IPS-NIHi7 (cell line): ENCODE measurements around the gene PLCG1.
A peak's percentile ranks its signal among the peaks of the same experiment; 100 is the strongest.

ENCODE experiments used
- DNase-seq: peaks from one replicate; pipeline ENCODE4 v3.0.0; 2012; ENCODE audit warnings: mixed read lengths; ENCODE audit errors: extremely low spot score

PLCG1 gene

GRCh38 chr20:41166201-41167117, 29.1 kb downstream of the PLCG1 start:
- DNase-seq: no peak

GRCh38 chr20:41167118-41167470, 29.8 kb downstream of the PLCG1 start:
- no peak for DNase-seq

GRCh38 chr20:41167481-41168253, 30.3 kb downstream of the PLCG1 start:
- no peak for DNase-seq

- no peak for DNase-seq
Observed at GRCh38 chr20:41168281-41169161, 31.2 kb downstream of the PLCG1 start.

GRCh38 chr20:41169162-41169690, 31.9 kb downstream of the PLCG1 start:
- DNase-seq: no peak

GRCh38 chr20:41169791-41170351, 32.5 kb downstream of the PLCG1 start:
- no peak for DNase-seq

GRCh38 chr20:41170386-41171105, 33.2 kb downstream of the PLCG1 start:
- DNase-seq: no peak

- DNase-seq: no peak
Observed at GRCh38 chr20:41171736-41172295, 34.5 kb downstream of the PLCG1 start.

- DNase-seq: no peak
Observed at GRCh38 chr20:41172296-41173140, 35.2 kb downstream of the PLCG1 start.

- DNase-seq: peak; percentile 89
Observed at GRCh38 chr20:41173161-41173721, 35.9 kb downstream of the PLCG1 start.

- no peak for DNase-seq
Observed at GRCh38 chr20:41173791-41174341, 36.5 kb downstream of the PLCG1 start.

GRCh38 chr20:41174373-41174772, 37.0 kb downstream of the PLCG1 start:
- DNase-seq: no peak

GRCh38 chr20:41174782-41175181, 37.4 kb downstream of the PLCG1 start:
- DNase-seq: no peak

GRCh38 chr20:41175201-41175651, 37.9 kb downstream of the PLCG1 start:
- DNase-seq: no peak

GRCh38 chr20:41175727-41176330, 38.5 kb downstream of the PLCG1 start:
- no peak for DNase-seq

- no peak for DNase-seq
Observed at GRCh38 chr20:41176711-41177552, 39.6 kb downstream of the PLCG1 start.

GRCh38 chr20:41177636-41178035, 40.3 kb downstream of the PLCG1 start:
- no peak for DNase-seq
